Neuron (in vitro differentiated cells): ENCODE data around the gene LCN1.

ENCODE experiments used
- H2AFZ ChIP-seq: one replicate; pipeline ENCODE4 v1.6.1; 2013; ENCODE audit warnings: low read depth, mild to moderate bottlenecking, inconsistent platforms, low read length, moderate library complexity
- H3K27me3 ChIP-seq: one replicate; pipeline ENCODE4 v1.6.1; 2013; ENCODE audit warnings: low read length; ENCODE audit not compliant: insufficient read depth
- H3K36me3 ChIP-seq: one replicate; pipeline ENCODE4 v1.6.1; 2013; ENCODE audit warnings: low read length; ENCODE audit not compliant: insufficient read depth
- H3K4me1 ChIP-seq: one replicate; pipeline ENCODE4 v1.6.1; 2013; ENCODE audit warnings: low read length; ENCODE audit not compliant: insufficient read depth
- H3K4me3 ChIP-seq: 2 replicates; pipeline ENCODE4 v1.5.1; 2013; ENCODE audit warnings: mild to moderate bottlenecking, low read length, moderate library complexity
- H3K9me3 ChIP-seq: one replicate; pipeline ENCODE4 v1.6.1; 2013; ENCODE audit warnings: low read length

The LCN1 gene

DNA sequence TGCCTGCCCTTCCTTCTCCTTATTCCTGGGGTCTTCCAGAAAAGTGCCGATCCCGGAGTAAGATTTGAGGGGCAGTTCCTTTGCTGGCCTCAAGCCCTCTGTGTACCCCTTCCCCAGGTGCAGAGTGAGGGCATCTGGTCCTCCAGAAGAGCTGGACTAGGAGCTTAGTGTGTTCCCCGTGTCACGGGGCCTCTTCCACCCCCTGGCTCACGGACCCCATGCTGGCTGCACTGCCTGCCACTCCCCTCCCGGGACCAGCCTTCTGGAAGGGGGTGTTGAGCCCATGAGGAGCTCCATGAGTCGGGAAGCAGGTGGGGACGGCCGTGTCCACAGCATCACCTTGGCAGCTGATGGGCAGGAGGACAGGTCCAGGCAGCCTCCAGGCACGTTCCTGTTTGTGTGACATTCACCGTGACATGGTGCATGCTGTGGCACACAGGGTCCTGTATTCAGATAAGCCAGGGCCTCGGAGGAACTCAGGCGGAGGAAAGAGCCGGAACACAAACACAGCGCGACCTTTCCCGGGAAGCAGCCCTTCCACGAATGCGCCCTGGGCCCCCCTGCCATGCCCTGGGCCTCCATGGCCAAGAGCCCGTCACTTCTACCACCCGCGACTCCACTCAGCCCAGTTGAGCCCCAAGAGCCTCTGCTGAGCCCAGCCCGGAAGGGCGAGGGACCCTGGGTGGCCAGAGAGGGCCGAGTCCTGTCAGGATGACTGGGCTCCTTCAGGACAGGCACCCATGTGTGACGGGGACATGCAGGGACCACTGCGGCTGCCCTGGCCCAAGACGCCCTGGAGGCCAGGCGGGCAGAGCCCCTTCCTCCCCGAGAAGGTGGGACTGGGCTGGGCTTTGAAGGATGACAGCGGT lies 5.9 kb upstream of the LCN1 start:
- Histone ChIP-seq H2AFZ (no peak overlapping the region), H3K4me3 (no peak overlapping the region), H3K27me3 (no peaks in the 10 kb centered on the region), H3K9me3 (peaks cover 2% of the 10 kb centered on the region), H3K4me1 (peaks cover 2% of the 10 kb centered on the region), H3K36me3 (no peaks in the 10 kb centered on the region)

DNA sequence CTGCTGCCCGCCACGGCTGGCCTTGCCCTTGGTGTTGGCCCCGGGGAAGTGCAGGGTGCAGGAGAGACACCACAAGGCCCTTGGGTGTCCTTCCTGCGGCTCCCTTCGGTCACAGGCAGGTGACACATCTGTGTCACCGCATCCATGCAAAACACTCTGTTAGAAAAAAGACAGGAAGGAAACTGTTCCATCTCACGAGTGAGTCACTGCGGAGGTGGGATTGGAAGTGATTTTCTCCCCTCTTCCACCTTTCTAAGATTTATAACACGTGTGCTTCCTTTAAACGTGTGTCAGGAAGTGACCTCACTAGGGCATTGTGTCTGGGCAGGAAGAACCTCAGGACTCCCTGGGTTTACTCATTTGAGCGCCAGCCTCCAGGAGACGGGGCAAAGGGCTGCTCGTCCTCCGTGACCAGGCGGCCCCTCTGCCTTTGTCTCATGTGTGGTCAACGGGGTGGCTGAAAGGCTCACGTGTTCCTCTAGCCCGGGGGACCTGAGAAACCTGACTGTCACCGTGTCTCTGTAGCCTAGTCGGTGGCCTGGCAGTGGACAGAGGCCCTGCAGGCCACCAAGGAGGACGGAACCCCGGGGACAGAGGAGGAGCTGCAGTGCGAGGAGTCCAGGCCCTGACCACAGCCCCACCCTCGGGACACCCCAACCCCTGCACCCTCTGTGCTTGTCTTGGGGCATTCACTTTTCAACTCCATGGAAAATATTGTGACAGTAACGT lies 4.9 kb upstream of the LCN1 start:
- Histone ChIP-seq H3K4me1 (peaks cover 2% of the 10 kb centered on the region), H3K9me3 (peaks cover 2% of the 10 kb centered on the region), H3K36me3 (no peaks in the 10 kb centered on the region), H3K4me3 (no peak overlapping the region), H2AFZ (no peak overlapping the region), H3K27me3 (peaks cover 3% of the 10 kb centered on the region)

DNA sequence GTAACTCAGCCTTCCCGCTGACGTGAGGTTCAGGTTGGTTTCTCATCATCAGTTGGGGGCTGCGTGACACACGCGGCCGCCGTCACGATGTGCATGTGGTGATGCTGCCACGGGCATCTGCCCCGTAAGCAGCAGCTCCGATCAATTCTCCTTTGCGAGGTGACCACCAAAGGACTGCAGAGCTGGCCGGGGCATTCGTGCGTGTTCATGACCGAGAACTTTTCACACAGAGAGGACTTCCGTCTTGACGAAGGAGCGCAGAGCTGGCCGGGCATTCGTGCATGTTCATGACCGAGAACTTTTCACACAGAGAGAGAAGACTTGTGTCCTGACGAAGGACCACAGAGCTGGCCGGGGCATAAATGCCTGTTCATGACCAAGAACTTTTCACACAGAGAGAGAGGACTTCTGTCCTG lies 3.8 kb upstream of the LCN1 start:
- H3K9me3 ChIP-seq: peaks cover 2% of the 10 kb centered on the region
- H3K27me3 ChIP-seq: peaks cover 3% of the 10 kb centered on the region
- H3K4me1 ChIP-seq: peaks cover under 1% of the 10 kb centered on the region
- H3K4me3 ChIP-seq: no peak overlapping the region
- H2AFZ ChIP-seq: no peak overlapping the region
- no peaks in the 10 kb centered on the region for H3K36me3 ChIP-seq

DNA sequence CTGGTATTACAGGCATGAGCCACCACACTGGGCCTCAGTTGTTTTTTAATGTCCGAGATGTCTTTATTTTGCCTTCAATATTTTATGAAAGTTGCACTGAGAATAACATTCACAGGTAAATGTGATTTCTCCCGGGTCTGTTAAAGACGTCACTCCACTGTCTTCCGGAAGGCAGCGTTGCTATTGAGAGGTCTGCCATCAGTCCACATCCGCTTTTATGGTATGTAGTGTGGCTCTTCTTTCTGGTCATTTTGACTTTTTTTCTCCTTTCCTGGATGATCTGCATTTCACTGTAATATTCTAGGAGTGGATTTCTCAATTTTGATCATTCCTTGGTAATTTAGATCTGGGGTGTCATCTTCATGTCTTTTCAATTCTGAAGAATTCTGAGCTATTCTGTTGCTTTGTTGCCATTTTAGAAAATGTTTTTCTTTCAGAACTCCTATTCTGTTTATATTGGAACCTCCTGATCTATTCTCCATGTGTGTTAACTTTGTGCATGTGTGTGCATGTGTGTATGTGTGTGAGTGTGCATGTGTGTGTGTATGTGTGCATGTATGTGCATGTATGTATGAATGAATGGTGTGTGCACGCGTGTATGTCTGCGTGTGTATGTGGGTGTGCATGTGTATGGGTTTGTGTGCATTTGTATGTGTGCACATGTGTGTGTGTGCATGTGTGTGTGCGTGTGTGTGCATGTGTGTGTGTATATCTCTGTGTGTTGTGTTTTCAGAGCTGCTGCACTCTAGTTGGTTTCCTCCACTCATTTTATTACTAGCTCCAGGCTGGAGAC lies 1.9 kb upstream of the LCN1 start:
- no peak overlapping the region for H3K4me3 ChIP-seq
- peaks cover 2% of the 10 kb centered on the region for H3K9me3 ChIP-seq
- H3K4me1 ChIP-seq: no peaks in the 10 kb centered on the region
- peaks cover 3% of the 10 kb centered on the region for H3K27me3 ChIP-seq
- H3K36me3 ChIP-seq: no peaks in the 10 kb centered on the region
- no peak overlapping the region for H2AFZ ChIP-seq

DNA sequence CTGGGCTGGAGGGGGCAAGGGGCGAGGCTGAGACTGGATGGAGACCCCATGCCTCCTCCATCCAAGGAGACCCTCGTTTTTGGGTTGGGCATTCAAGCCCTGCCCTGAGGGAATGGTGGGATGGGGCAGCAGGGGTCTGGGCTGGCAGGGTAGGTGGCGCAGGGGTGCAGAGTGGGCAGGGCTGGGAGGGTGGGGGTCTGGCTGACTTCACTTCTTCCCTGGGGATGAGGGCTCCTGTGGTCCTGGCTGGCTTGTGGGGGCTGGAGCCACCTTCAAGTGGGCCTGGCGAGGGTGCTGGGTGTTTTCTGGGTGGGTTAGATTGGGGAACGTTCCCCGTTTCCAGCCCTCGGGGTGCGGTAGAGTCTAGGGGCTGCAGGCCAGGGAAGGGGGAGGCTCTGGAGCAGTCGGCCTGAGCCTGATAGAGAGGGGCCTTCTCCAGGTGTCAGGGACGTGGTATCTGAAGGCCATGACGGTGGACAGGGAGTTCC lies 412 bp downstream of the LCN1 start:
- peaks cover 3% of the 10 kb centered on the region for H3K27me3 ChIP-seq
- H3K9me3 ChIP-seq: peaks cover 2% of the 10 kb centered on the region
- H2AFZ ChIP-seq: no peak overlapping the region
- H3K4me1 ChIP-seq: no peaks in the 10 kb centered on the region
- H3K36me3 ChIP-seq: no peaks in the 10 kb centered on the region
- H3K4me3 ChIP-seq: no peak overlapping the region

DNA sequence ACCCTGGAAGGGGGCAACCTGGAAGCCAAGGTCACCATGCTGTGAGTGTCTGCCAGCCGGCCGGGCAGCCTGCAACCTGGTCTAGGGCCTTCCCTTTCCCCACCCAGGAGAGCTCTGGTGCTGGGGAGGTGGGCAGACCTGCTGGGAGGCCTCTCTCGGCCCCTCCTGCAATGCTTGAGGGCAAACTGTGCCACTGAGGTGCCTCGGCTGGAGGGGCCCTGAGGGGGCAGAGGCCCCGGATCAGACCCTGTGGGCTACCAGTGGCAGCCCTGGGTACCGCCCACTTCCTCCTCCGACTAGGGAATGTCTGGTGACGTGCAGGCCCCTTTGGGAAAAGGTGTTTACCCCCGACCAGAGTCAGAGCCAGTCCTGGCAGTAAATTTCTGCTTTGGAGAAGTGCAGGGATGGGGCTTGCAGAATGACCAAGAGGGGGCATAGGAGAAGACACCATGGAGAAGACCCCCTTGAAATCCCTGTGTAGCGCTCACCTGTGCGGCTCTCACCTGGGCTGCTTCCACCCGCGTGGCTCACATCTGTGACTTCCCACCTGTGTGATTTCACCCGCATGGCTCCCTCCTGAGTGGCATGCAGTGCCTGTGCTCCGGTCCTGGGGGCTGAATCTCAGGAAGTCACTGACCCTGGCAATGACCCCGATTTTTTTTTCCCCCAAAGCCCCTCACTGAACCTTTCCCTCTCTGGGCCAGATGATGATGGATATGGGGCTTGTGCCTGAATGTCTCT lies 1.1 kb downstream of the LCN1 start:
- no peaks in the 10 kb centered on the region for H3K4me1 ChIP-seq
- H3K36me3 ChIP-seq: no peaks in the 10 kb centered on the region
- no peak overlapping the region for H3K4me3 ChIP-seq
- no peak overlapping the region for H2AFZ ChIP-seq
- H3K9me3 ChIP-seq: peaks cover 2% of the 10 kb centered on the region
- peaks cover 3% of the 10 kb centered on the region for H3K27me3 ChIP-seq

DNA sequence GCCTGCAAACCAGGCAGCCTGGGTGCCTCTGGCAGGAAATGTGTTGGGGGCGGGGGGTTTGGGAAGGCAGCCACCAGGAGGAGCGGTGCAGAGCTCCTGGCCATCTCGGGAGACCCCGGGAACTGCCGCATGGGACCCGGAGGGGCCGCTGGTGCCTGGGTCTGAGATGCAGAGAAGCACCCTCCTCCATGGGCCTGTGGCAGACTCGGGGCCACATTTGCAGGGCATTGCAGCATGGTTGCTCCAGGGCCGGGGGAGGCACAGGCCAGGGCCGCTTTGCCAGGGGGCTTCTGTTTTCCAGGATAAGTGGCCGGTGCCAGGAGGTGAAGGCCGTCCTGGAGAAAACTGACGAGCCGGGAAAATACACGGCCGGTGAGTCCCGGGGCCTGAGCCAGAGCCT lies 1.7 kb downstream of the LCN1 start:
- no peaks in the 10 kb centered on the region for H3K36me3 ChIP-seq
- peaks cover 3% of the 10 kb centered on the region for H3K27me3 ChIP-seq
- peaks cover 2% of the 10 kb centered on the region for H3K9me3 ChIP-seq
- H2AFZ ChIP-seq: no peak overlapping the region
- H3K4me1 ChIP-seq: no peaks in the 10 kb centered on the region
- no peak overlapping the region for H3K4me3 ChIP-seq

DNA sequence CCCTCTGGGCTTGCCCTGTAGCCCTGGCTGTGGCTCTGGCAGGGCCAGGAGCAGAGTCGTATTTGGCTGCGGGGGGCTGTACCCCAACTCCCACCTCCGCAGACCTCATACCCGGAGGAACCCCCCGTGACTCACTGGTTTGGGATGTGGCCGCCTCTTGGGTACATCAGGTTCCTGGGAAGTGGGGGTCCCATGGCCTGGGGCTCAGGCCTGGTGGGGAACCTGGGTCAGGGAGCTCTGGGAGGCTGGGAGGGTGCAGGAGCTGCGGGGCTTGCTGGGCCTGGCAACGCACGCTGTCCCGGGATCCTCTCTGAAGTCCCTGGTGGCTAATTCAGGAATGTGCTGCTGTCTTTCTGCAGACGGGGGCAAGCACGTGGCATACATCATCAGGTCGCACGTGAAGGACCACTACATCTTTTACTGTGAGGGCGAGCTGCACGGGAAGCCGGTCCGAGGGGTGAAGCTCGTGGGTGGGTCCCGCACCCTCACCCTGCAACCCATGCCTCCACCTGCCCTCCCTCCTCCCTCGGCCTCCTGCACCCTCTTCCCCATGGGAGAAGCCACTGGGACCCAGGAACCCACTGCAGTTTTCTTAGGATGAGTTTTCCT lies 2.4 kb downstream of the LCN1 start:
- Histone ChIP-seq H3K9me3 (peaks cover 2% of the 10 kb centered on the region), H3K4me3 (no peak overlapping the region), H3K27me3 (peaks cover 3% of the 10 kb centered on the region), H3K36me3 (no peaks in the 10 kb centered on the region), H3K4me1 (no peaks in the 10 kb centered on the region), H2AFZ (no peak overlapping the region)

DNA sequence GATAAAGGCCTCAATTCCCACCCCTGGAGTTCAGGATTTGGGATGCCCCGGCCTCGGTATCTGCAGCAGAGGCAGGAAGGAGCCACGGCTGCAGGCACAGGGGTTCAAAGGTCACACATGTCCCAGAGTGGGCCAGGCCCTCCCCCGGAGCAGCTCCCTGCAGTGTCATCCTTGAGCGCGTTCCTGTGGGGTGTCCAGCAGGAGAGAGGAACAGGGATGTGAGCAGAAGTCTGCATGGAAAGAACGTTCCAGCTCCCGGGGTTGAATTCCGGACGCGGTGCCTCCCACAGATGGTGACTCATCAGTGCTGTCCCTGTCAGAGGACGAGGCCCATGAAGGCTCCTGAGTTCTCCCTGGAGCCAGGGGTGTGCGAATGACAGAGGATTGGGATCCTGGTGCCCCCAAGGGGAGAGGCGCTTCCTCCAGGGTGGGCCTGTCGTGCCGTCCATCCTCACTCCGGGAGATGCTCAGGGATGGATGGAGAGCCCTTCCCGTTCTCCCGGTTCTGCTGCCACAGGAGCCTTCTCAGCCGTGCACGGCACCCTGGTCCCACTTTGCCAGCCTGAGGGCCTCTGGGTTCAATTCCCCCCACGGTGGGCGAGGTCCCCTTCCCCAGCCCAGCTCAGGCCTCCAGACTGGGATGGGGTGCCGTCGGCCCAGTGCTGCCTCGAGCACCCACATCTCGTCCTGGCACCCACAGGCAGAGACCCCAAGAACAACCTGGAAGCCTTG lies 3.1 kb downstream of the LCN1 start:
- no peaks in the 10 kb centered on the region for H3K36me3 ChIP-seq
- H2AFZ ChIP-seq: no peak overlapping the region
- peaks cover 2% of the 10 kb centered on the region for H3K9me3 ChIP-seq
- H3K4me1 ChIP-seq: no peaks in the 10 kb centered on the region
- H3K27me3 ChIP-seq: peaks cover 3% of the 10 kb centered on the region
- H3K4me3 ChIP-seq: no peak overlapping the region

DNA sequence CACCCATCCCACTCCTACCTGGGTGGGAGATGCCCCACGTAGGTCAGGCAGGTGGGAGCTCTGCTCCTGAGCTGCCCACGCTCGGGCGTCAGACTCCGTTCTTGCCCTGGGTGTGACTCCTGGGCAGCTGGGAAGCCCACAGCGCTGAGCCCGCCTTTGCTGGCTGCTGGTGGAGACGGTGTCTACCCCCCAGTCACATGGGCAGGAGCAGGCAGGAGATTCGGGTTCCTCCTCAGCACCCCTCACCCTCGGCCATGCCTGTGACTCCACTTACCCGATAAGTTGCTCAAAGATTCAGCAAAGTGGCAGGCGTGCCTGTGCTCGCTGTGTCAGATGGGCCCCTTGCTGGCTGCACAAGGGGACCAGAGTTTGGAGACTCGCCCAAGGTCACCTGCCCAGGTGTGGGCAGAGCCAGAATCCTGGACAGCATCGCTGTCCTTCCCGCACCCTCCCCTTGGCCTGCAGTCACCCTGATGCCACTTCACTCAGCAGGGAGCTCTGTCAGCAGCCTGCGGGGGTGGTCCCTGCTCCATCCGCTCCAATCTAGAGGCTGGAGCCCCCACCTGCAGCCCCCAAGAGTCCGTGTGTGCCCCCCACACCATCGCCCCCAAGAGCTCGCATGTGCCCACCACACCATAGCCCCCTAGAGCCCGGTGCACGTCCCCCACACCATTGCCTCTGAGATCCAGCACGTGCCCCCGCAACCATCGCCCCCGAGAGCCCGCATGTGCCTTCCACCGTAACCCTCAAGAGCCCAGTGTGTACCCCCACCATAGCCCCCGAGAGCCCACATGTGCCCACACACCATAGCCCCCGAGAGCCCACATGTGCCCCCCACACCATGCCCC lies 4.2 kb downstream of the LCN1 start:
- H3K27me3 ChIP-seq: peaks cover 3% of the 10 kb centered on the region
- H3K4me3 ChIP-seq: no peak overlapping the region
- no peaks in the 10 kb centered on the region for H3K4me1 ChIP-seq
- H3K36me3 ChIP-seq: no peaks in the 10 kb centered on the region
- H2AFZ ChIP-seq: no peak overlapping the region
- no peaks in the 10 kb centered on the region for H3K9me3 ChIP-seq

DNA sequence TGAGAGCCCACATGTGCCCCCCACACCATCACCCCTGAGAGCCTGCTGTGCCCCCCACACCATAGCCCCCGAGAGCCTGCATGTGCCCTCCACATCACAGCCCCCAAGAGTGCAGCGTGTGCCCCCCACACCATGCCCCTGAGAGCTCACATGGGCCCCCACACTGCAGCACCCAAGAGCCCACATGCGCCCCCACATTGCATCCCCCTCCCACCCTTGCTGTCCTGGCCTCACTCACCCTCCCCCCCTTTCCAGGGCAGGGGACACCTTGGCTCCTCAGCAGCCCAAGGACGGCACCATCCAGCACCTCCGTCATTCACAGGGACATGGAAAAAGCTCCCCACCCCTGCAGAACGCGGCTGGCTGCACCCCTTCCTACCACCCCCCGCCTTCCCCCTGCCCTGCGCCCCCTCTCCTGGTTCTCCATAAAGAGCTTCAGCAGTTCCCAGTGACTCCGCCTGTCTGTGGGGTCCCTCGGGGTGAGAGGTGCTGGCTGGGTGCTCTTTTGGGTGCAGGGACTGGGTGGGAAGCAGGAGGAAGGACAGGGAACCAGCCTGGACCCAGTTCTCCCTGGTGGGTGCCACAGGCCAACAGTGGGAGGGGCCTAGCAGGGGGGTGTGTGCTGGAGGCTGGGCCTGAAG lies 5.0 kb downstream of the LCN1 start:
- Histone ChIP-seq H3K4me1 (no peaks in the 10 kb centered on the region), H3K4me3 (no peak overlapping the region), H2AFZ (no peak overlapping the region), H3K9me3 (no peaks in the 10 kb centered on the region), H3K27me3 (peaks cover under 1% of the 10 kb centered on the region), H3K36me3 (no peaks in the 10 kb centered on the region)
